ENCODE data around the gene NPAS3.

- no peak for TF ChIP-seq CTCF (conservative IDR thresholded peaks at IDR 0.05; ENCODE audit: low read depth, low read length)
- no peak for TF ChIP-seq EZH2 (IDR thresholded peaks at IDR 0.05; ENCODE audit: borderline replicate concordance, low read depth, low read length, poor library complexity, severe bottlenecking)
These were observed 870.8 kb downstream of the NPAS3 start for GRCh38 chr14:33809396-33809981.
